Transverse colon (tissue), 4 donors: ENCODE results near the gene CYP11A1. TPM values are rescaled to one million over a fixed set of nuclear protein-coding genes. Genes with fewer than 3 reads are reported as not detected.

Experiments
- DNase-seq: peaks from one replicate; pipeline ENCODE4 v3.0.0-alpha.2; 2019
- H3K27ac ChIP-seq, 4 donors: fragments of 200-600 bp; sonication (generic); 2 replicates each; pipeline ENCODE4 v1.5.1; 2016 to 2018; ENCODE audit warnings: inconsistent platforms in 4 of 4
- H3K27me3 ChIP-seq: fragments of 200-600 bp; sonication (generic); 2 replicates; pipeline ENCODE4 v1.5.1; 2017; ENCODE audit warnings: inconsistent platforms
- H3K36me3 ChIP-seq, 4 donors: fragments of 200-600 bp; sonication (generic); 2 replicates each; pipeline ENCODE4 v1.5.1; 2017 to 2019; ENCODE audit warnings: inconsistent platforms in 4 of 4
- H3K4me1 ChIP-seq, 4 donors: fragments of 200-600 bp; sonication (generic); 2 replicates each; pipeline ENCODE4 v1.5.1; 2017 to 2020; ENCODE audit warnings: inconsistent platforms in 4 of 4
- H3K4me3 ChIP-seq, 4 donors: fragments of 200-600 bp; sonication (generic); 1 replicate in 1 of 4; 2 replicates in 3 of 4; pipeline versions ENCODE4 v1.5.1 to v1.6.1; 2017 to 2019; ENCODE audit warnings: inconsistent platforms in 4 of 4
- H3K9me3 ChIP-seq, 2 donors: fragments of 200-600 bp; sonication (generic); 2 replicates each; pipeline ENCODE4 v1.5.1; 2017 to 2019; ENCODE audit warnings: inconsistent platforms in 2 of 2
- CTCF ChIP-seq, 5 experiments: fragments of 200-600 bp in 3 of 5; fragments of 450-650 bp in 2 of 5; sonication (generic) in 3 of 5; IDR thresholded peaks; 1 replicate in 2 of 5; 2 replicates in 3 of 5; pipeline ENCODE4 v1.5.1; 2016 to 2017; ENCODE audit warnings: antibody characterized with exemption in 5 of 5, inconsistent platforms in 3 of 5, mild to moderate bottlenecking in 2 of 5, moderate library complexity in 1 of 5
- EP300 ChIP-seq: sonication (generic); formaldehyde crosslinking; IDR thresholded peaks from one replicate; pipeline ENCODE4 v1.6.1; 2017; ENCODE audit warnings: antibody characterized with exemption, low read depth
- POLR2A ChIP-seq: fragments of 450-650 bp; IDR thresholded peaks from one replicate; pipeline ENCODE4 v1.6.1; 2016; ENCODE audit warnings: antibody characterized with exemption, mild to moderate bottlenecking, moderate library complexity
- POLR2AphosphoS5 ChIP-seq, 3 donors: sonication (generic); formaldehyde crosslinking; IDR thresholded peaks; one replicate each; pipeline ENCODE4 v1.6.1; 2016; ENCODE audit warnings: antibody characterized with exemption in 3 of 3
- WGBS, 2 donors: methylation state at CpG; one replicate each; pipeline ENCODE4 v1.1.5; 2018; ENCODE audit warnings: low coverage in 1 of 2; 5-methylcytosine and 5-hydroxymethylcytosine counted together
- in situ Hi-C, 4 donors: fragments of 200-750 bp; cut with MboI; loops; one replicate each; pipeline versions ENCODE4 v1.15.0 to v1.15.1; 2017; ENCODE audit warnings: low sequenced_read_pairs in 3 of 4, low pct_ligation_motif_present in 1 of 4, low pct_unique_long_range_greater_than_20kb in 1 of 4
- intact Hi-C: fragments of 100-400 bp; cut with DNase I; formaldehyde crosslinking; loops from one replicate; pipeline ENCODE4 v1.15.1; 2023; ENCODE audit warnings: low total_unique reads
- total RNA-seq, 4 donors: library from RNA; depleted of rRNA; stranded (reverse); fragments of >200 nt; gene quantifications; one replicate each; pipeline ENCODE4 v1.1.0, GENCODE V29; 2016

CYP11A1 gene
- total RNA-seq, 4 donors from 2014 or later: 0.40 to 0.79 TPM; not detected in 2

GRCh38 chr15:74307827-74308811, 59.3 kb downstream of the CYP11A1 start:
- TF ChIP-seq EP300 (no peak), CTCF (IDR thresholded peaks at IDR 0.05) (peak; percentile 29 to 61 (median 50))
- Histone ChIP-seq H3K9me3 (no peaks in the 10 kb centered on the region), H3K4me3 (no peak overlapping the region), H3K27ac (no peak overlapping the region), H3K4me1 (no peaks in the 10 kb centered on the region), H3K36me3 (no peaks in the 10 kb centered on the region), H3K27me3 (peaks cover 58% of the 10 kb centered on the region)
- DNase-seq: peak; percentile 45
- intact Hi-C loops: no loop called here
- WGBS, 2 donors: 4 to 18% methylated on average over 3 to 18 of the region's 19 CpGs
- in situ Hi-C loops: loop anchor here (5.0 to 25.0 kb wide), 6 partner anchors 171 to 371 kb away; partner anchors contain the start of genes ISLR2 (in 1 of the 4) and LOXL1 (in 1 of the 4)

GRCh38 chr15:74306781-74307217, 60.6 kb downstream of the CYP11A1 start:
- in situ Hi-C loops: loop anchor here (5.0 to 25.0 kb wide), 6 partner anchors 169 to 369 kb away; partner anchors contain the start of genes ISLR2 (in 1 of the 4) and LOXL1 (in 1 of the 4)
- H3K36me3 ChIP-seq: no peaks in the 10 kb centered on the region

GRCh38 chr15:74305687-74306086, 61.8 kb downstream of the CYP11A1 start:
- TF ChIP-seq CTCF (IDR thresholded peaks at IDR 0.05) (no peak), EP300 (no peak), POLR2A (no peak), POLR2AphosphoS5 (IDR thresholded peaks at IDR 0.05) (no peak)
- Histone ChIP-seq H3K9me3 (no peaks in the 10 kb centered on the region), H3K4me3 (no peak overlapping the region), H3K27ac (no peak overlapping the region), H3K27me3 (peaks cover 50% of the 10 kb centered on the region), H3K4me1 (no peaks in the 10 kb centered on the region), H3K36me3 (no peaks in the 10 kb centered on the region)
- 79 to 90% methylated on average over 2 to 7 of the region's 7 CpGs for WGBS, 2 donors
- no peak for DNase-seq
- in situ Hi-C loops: loop anchor here (5.0 to 25.0 kb wide), 6 partner anchors 168 to 368 kb away; partner anchors contain the start of genes ISLR2 (in 1 of the 4) and LOXL1 (in 1 of the 4)
- intact Hi-C loops: no loop called here

More at GRCh38 chr15:74306781-74307217, 60.6 kb downstream of the CYP11A1 start:
- WGBS, 2 donors: 39 to 50% methylated on average over 2 to 10 of the region's 10 CpGs
- intact Hi-C loops: no loop called here
- no peaks in the 10 kb centered on the region for H3K9me3 ChIP-seq
- no peaks in the 10 kb centered on the region for H3K4me1 ChIP-seq
- TF ChIP-seq POLR2A (no peak), CTCF (IDR thresholded peaks at IDR 0.05) (no peak), EP300 (no peak), POLR2AphosphoS5 (IDR thresholded peaks at IDR 0.05) (no peak)
- H3K27me3 ChIP-seq: peaks cover 50% of the 10 kb centered on the region
- no peak overlapping the region for H3K27ac ChIP-seq
- H3K4me3 ChIP-seq: no peak overlapping the region
- DNase-seq: no peak

GRCh38 chr15:74304431-74304830, 63.0 kb downstream of the CYP11A1 start:
- no peak for TF ChIP-seq CTCF (IDR thresholded peaks at IDR 0.05)
- 30 to 51% methylated on average over 7 to 12 of the region's 12 CpGs for WGBS, 2 donors
- DNase-seq: no peak
- Histone ChIP-seq H3K9me3 (no peaks in the 10 kb centered on the region), H3K27ac (no peak overlapping the region), H3K4me1 (no peaks in the 10 kb centered on the region), H3K36me3 (no peaks in the 10 kb centered on the region), H3K4me3 (no peak overlapping the region), H3K27me3 (peaks cover 50% of the 10 kb centered on the region)
- intact Hi-C loops: no loop called here
- in situ Hi-C loops: loop anchor here in 2 of 4 donors (10.0 to 25.0 kb wide), 4 partner anchors 167 to 367 kb away; partner anchors contain the start of genes ISLR2 (in 1 of the 2) and LOXL1 (in 1 of the 2)
